Adrenal gland (tissue), 12 donors: ENCODE measurements around the gene ZNF792. TPM values are rescaled to one million over a fixed set of nuclear protein-coding genes. Genes with fewer than 3 reads are reported as not detected.

Source experiments
- DNase-seq, 7 donors: peaks; one replicate each; pipeline ENCODE4 v3.0.0-alpha.2; 2019 to 2020
- H3K27ac ChIP-seq, 5 donors: fragments of 200-600 bp; sonication (generic) in 4 of 5; 1 replicate in 3 of 5; 2 replicates in 2 of 5; pipeline versions ENCODE4 v1.5.1 to v1.8.0; 2016 to 2020; ENCODE audit warnings: mild to moderate bottlenecking in 1 of 5
- H3K27me3 ChIP-seq: fragments of 200-600 bp; 2 replicates; pipeline ENCODE4 v1.8.0; 2021
- H3K36me3 ChIP-seq, 2 donors: fragments of 200-600 bp; replicated peaks in 1 of 2; 1 replicate in 1 of 2; 2 replicates in 1 of 2; pipeline versions ENCODE4 v1.5.1 to v1.8.0; 2018 to 2022
- H3K4me1 ChIP-seq, 2 donors: fragments of 200-600 bp; replicated peaks in 1 of 2; 1 replicate in 1 of 2; 2 replicates in 1 of 2; pipeline versions ENCODE4 v1.5.1 to v1.8.0; 2018 to 2021
- H3K4me3 ChIP-seq, 4 donors: fragments of 200-600 bp; sonication (generic) in 3 of 4; one replicate each; pipeline ENCODE4 v1.5.1; 2016 to 2018
- H3K9me3 ChIP-seq, 3 donors: fragments of 200-600 bp; sonication (generic) in 1 of 3; replicated peaks in 1 of 3; 1 replicate in 2 of 3; 2 replicates in 1 of 3; pipeline versions ENCODE4 v1.5.1 to v1.8.0; 2016 to 2021
- CTCF ChIP-seq, 6 experiments: fragments of 450-650 bp in 4 of 6; fragments of 200-600 bp in 2 of 6; sonication (generic) in 1 of 6; IDR thresholded peaks; 1 replicate in 5 of 6; 2 replicates in 1 of 6; pipeline versions ENCODE4 v1.5.1 to v1.8.0; 2016 to 2021; ENCODE audit warnings: antibody characterized with exemption in 6 of 6, mild to moderate bottlenecking in 2 of 6, moderate library complexity in 1 of 6
- POLR2A ChIP-seq, 2 donors: fragments of 450-650 bp; IDR thresholded peaks; one replicate each; pipeline ENCODE4 v1.6.1; 2017; ENCODE audit warnings: antibody characterized with exemption in 2 of 2, mild to moderate bottlenecking in 2 of 2, moderate library complexity in 1 of 2
- WGBS, 4 donors: extraction: QIAGEN DNeasy Blood & Tissue Kit in 2 of 4; methylation state at CpG; one replicate each; pipeline versions ENCODE4 v1.1.5 to v1.1.7; 2013 to 2017; 5-methylcytosine and 5-hydroxymethylcytosine counted together
- intact Hi-C, 2 donors: fragments of 100-400 bp; cut with DNase I; formaldehyde crosslinking; loops; one replicate each; pipeline versions ENCODE4 v1.14.1 to v1.15.0; 2022 to 2023
- polyA plus RNA-seq, 3 donors: library from polyadenylated mRNA; stranded (reverse); fragments of 200-250 nt in 2 of 3; fragments of 350-450 nt in 1 of 3; fragmentation: Illumina TruSeq in 1 of 3; extraction: RNeasy Lipid Tissue Mini Kit (QIAGEN cat#74804) in 1 of 3; gene quantifications; one replicate each; pipeline ENCODE4 v1.2.3, GENCODE V29; 2013 to 2014
- total RNA-seq, 9 donors: library from RNA; depleted of rRNA in 4 of 9; stranded (reverse); fragments of >200 nt in 4 of 9; fragments of 120-200 nt in 1 of 9; fragmentation: NEBNext Ultra II Directional in 1 of 9; extraction: Animal tissue kit (Norgen Biotek cat#: 25700) in 1 of 9; gene quantifications; one replicate each; pipeline versions ENCODE4 v1.1.0 to v1.2.4, GENCODE V29; 2013 to 2023
- donor health status: healthy with polysubstance abuse.
- donor health status: Bipolar disorder and iron deficiency.
- donor health status: DM: yes; HTN: yes; CAD: no.
- donor health status: DM: no; HTN: no; CAD: no.
- donor health status: DM: no; HTN: no; CAD: no.
- donor health status: DM: yes; HTN: yes; CAD: no.

The ZNF792 gene
- total and polyA plus RNA-seq, 12 donors = 0.61 to 8.4 (median 6.5) TPM

- no peak for TF ChIP-seq POLR2A (IDR thresholded peaks at IDR 0.05)
- no peak for TF ChIP-seq CTCF (IDR thresholded peaks at IDR 0.05)
- peak in 1 of 7 donors; percentile 7 for DNase-seq
- intact Hi-C loops = no loop called here
- no peaks in the 10 kb centered on the region for H3K36me3 ChIP-seq
- H3K4me3 ChIP-seq = no peak overlapping the region
- H3K4me1 ChIP-seq = peaks cover 0 to 2% of the 10 kb centered on the region in 2 donors
- 77 to 87% (median 82%) methylated on average over 9 to 12 of the region's 12 CpGs for WGBS, 4 donors
- H3K27me3 ChIP-seq = no peaks in the 10 kb centered on the region
- H3K9me3 ChIP-seq = no peaks in the 10 kb centered on the region
- H3K27ac ChIP-seq = no peak overlapping the region
Measured at GRCh38 chr19:34979819-34980640, 16.0 kb upstream of the ZNF792 start.

- WGBS, 4 donors = 78 to 86% (median 85%) methylated on average over 3 of the region's 3 CpGs
- intact Hi-C loops = loop anchor here in 1 of 2 donors (2.0 kb wide), 1 partner anchor 34 kb away; no protein-coding TSS in a partner anchor
- DNase-seq = no peak
- TF ChIP-seq CTCF (IDR thresholded peaks at IDR 0.05) = no peak
- no peak for TF ChIP-seq POLR2A (IDR thresholded peaks at IDR 0.05)
- H3K9me3 ChIP-seq = no peaks in the 10 kb centered on the region
- H3K4me3 ChIP-seq = no peak overlapping the region
- H3K36me3 ChIP-seq = no peaks in the 10 kb centered on the region
- H3K27ac ChIP-seq = no peak overlapping the region
- H3K27me3 ChIP-seq = no peaks in the 10 kb centered on the region
- H3K4me1 ChIP-seq = peaks cover 0 to 13% of the 10 kb centered on the region in 2 donors
Measured at GRCh38 chr19:34976611-34977010, 12.6 kb upstream of the ZNF792 start.

- TF ChIP-seq CTCF (IDR thresholded peaks at IDR 0.05) (no peak), POLR2A (IDR thresholded peaks at IDR 0.05) (no peak)
- WGBS, 4 donors = 68 to 76% (median 70%) methylated on average over 5 of the region's 5 CpGs
- Histone ChIP-seq H3K27ac (no peak overlapping the region), H3K27me3 (no peaks in the 10 kb centered on the region), H3K36me3 (no peaks in the 10 kb centered on the region), H3K4me3 (no peak overlapping the region), H3K9me3 (no peaks in the 10 kb centered on the region), H3K4me1 (peaks cover 0 to 13% of the 10 kb centered on the region in 2 donors)
- no peak for DNase-seq
- intact Hi-C loops = no loop called here
Measured at GRCh38 chr19:34975056-34975455, 11.0 kb upstream of the ZNF792 start.

- 42 to 69% (median 64%) methylated on average over 5 of the region's 5 CpGs for WGBS, 4 donors
- intact Hi-C loops = loop anchor here (5.0 kb wide), 2 partner anchors 38 to 118 kb away; no protein-coding TSS in a partner anchor
- no peak overlapping the region for H3K4me3 ChIP-seq
- no peak overlapping the region for H3K27ac ChIP-seq
- peaks cover 0 to 13% of the 10 kb centered on the region in 2 donors for H3K4me1 ChIP-seq
- DNase-seq = no peak
- H3K27me3 ChIP-seq = no peaks in the 10 kb centered on the region
- no peaks in the 10 kb centered on the region for H3K36me3 ChIP-seq
- H3K9me3 ChIP-seq = no peaks in the 10 kb centered on the region
- TF ChIP-seq CTCF (IDR thresholded peaks at IDR 0.05) (no peak), POLR2A (IDR thresholded peaks at IDR 0.05) (no peak)
Measured at GRCh38 chr19:34974646-34975045, 10.6 kb upstream of the ZNF792 start.
